Measurements from ENCODE around the gene RNF181. TPM values are rescaled to one million over a fixed set of nuclear protein-coding genes. Genes with fewer than 3 reads are reported as not detected.

RNF181 gene
- total and polyA plus RNA-seq, 2 of the 13 experiments (the other 11 are each of a cell fraction or from before 2014, with no cell fraction given), result 224 to 578 TPM

GRCh38 chr2:85602476-85603234 lies 7.1 kb downstream of the RNF181 start, which contains the start of gene TMEM150A (continued):
- TF ChIP-seq ZNF281 (CRISPR knock-in tag; IDR thresholded peaks at IDR 0.05; ENCODE audit: borderline replicate concordance) (peak; percentile 12; the same call in 1 of the 2 replicates), ZNF20 (CRISPR knock-in tag; IDR thresholded peaks at IDR 0.05) (no peak), GFI1 (CRISPR knock-in tag; IDR thresholded peaks at IDR 0.05; ENCODE audit: borderline replicate concordance) (no peak; the same call in 1 of the 2 replicates), ZNF441 (CRISPR knock-in tag; IDR thresholded peaks at IDR 0.05; ENCODE audit: borderline replicate concordance) (0 out of 2 replicates have a peak, but pooled peaks have one; percentile 13), HES4 (CRISPR knock-in tag; IDR thresholded peaks at IDR 0.05; ENCODE audit: borderline replicate concordance) (no peak), AGO2 (optimal IDR thresholded peaks at IDR 0.05; ENCODE audit: low read depth, low read length) (peak; percentile 80), SP1 (IDR thresholded peaks at IDR 0.05) (no peak), SP1 (CRISPR knock-in tag; IDR thresholded peaks at IDR 0.05) (peak; percentile 59; the same call in 1 of the 2 replicates), NBN (conservative IDR thresholded peaks at IDR 0.05) (no peak), SMYD3 (CRISPR knock-in tag; IDR thresholded peaks at IDR 0.05) (no peak), HOXA7 (CRISPR knock-in tag; IDR thresholded peaks at IDR 0.05) (no peak), TFDP1 (CRISPR knock-in tag; IDR thresholded peaks at IDR 0.05; ENCODE audit: borderline replicate concordance) (peak; percentile 90; the same call in 1 of the 2 replicates), BORCS8-MEF2B (CRISPR knock-in tag; IDR thresholded peaks at IDR 0.05) (no peak), ZXDC (CRISPR knock-in tag; IDR thresholded peaks at IDR 0.05) (peak; percentile 65; the same call in 1 of the 2 replicates), NFIB (CRISPR knock-in tag; IDR thresholded peaks at IDR 0.05; ENCODE audit: borderline replicate concordance) (no peak), ZNF558 (CRISPR knock-in tag; IDR thresholded peaks at IDR 0.05; ENCODE audit: borderline replicate concordance) (no peak), ARNT (IDR thresholded peaks at IDR 0.05) (no peak), ZNF101 (CRISPR knock-in tag; IDR thresholded peaks at IDR 0.05; ENCODE audit: borderline replicate concordance, low read depth) (no peak), RBM39 (IDR thresholded peaks at IDR 0.05; ENCODE audit: low read depth, low read length, poor library complexity, severe bottlenecking) (peak; percentile 89), CENPX (CRISPR knock-in tag; IDR thresholded peaks at IDR 0.05) (no peak), HHEX (CRISPR knock-in tag; IDR thresholded peaks at IDR 0.05) (no peak), RARA (CRISPR knock-in tag; IDR thresholded peaks at IDR 0.05) (no peak), ZNF589 (CRISPR knock-in tag; conservative IDR thresholded peaks at IDR 0.05) (no peak), BATF2 (CRISPR knock-in tag; IDR thresholded peaks at IDR 0.05) (no peak)
